GM18520 (cell line): ENCODE data around the gene ANKRD1.
"Not testable (repeated sequence)": the region's sequence is repeated elsewhere in the genome, so short reads cannot be mapped to it uniquely, and the experiment has no call there.

ENCODE experiments used
- ATAC-seq: cut with Tn5 transposase; IDR thresholded peaks from one replicate; pipeline ENCODE4 v1.9.1; 2021; ENCODE audit not compliant: unreplicated experiment

Gene ANKRD1

DNA sequence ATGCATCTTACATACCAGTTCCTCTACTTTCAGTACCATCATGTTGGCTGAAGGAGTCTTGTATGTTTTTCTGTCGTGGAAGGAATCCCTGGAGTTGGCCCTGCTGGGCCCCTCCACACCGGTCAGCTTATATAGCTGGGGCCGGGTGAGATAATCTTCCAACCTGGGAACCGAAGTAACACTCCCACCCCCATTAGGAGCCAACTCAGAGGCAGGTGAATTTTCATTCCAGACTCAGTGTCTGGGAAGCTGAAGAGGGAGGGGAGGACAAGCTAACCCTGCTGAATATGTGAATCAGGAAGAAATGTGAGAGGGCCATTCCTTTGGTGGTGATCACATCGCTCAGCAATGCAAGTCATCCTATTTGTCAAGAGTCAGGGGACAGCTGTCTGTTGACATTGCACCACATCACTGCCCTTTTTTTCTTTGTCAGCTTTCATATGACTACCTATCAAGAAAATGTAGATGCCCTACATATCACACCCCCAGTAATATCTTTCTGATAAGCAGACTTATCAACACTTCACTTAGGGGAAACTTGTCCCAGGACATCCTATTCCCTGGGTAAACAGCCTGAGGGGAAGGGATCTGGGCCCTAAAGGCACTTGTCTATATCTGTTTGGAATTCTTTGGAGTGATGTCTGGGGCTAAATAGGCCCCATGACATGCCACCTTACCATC lies at the start of gene ANKRD1:
Gene ANKRD1, minus strand, starts transcription at position 102 of the 681 bp plus-strand sequence. Its CDS starts 60 bp downstream, at position 42.
- ATAC-seq = no peak

DNA sequence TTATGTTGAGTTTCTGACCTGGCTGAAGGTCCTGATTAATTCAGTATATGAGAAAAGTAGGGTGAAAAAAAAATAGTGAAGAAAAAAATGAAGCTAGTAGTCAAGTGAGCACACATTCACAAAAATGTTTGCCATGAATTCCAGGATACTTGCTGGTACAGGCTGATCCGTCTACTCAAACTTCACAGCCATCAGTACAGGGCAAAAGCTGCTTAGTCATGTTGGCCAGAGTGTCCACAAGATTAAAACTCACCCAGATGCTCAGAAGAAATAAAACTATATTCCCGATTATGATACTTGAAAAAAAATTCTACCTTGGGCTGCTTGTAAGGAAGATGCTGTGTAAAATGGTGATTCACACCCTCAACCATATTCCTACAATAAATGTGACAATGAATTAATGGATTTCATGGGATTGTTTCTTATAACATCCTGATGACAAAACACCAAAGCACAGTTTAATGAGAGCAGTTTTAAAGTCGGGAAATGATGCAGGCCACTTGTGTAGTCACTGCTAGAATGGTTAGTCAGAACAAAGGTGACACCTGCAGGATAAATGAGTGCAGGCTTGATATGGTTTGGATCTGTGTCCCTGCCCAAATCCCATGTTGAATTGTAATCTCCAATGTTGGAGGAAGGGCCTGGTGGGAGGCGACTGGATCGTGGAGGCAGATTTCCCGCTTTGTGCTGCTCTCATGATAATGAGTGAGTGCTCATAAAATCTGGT lies 49.2 kb upstream of the ANKRD1 start:
- ATAC-seq = no peak

DNA sequence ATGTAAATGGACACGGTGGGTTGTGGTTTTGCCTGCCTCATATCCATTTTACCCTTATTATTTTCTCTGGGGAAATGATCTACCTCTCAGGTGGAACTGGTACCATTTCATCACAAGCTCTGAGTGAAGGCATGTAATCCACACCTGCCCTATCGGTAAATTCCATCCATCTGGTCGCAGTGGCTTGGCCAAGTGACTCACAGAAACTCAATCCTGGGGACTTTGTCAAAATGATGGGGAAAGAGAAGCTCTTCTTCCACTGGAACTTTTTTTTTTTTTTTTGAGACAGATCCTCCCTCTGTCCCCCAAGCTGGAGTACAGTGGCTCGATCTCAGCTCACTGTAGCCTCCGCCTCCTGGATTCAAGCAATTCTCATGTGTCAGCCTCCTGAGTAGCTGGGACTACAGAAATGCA lies 48.2 kb upstream of the ANKRD1 start:
- ATAC-seq = no peak

DNA sequence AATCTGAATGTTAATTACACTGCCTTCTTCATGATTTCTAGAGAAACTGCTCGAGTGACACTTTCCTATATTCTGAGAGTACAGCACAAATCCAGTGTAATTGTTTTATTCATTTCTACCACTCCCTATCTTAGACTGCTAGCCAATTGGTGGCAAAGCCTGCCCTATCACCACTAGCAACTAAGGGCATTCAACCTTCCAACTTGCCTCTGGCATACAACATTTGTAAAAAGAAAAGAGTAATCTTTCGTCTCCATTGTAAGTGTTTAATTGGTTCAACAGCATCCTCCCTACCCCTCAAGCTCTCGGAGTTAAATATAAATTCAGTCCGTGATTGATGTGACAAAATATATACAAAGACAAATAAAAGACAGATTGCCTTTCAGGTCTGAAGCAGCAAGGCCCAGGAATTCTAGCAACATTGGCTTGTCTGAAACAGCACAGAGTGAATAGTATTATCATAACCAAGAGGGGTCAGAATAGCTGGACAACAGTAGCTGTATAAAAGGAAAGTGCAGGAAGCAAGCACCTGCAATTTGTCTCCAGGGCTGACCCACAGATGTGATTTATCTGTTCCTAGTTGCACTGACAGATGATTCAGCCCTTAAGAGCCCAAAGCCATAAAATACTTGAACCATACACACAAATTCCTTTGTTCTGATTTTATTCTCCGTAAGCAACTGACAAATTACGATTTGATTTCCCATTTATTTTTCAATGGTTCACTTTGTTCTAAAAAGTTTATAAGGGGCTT lies 47.6 kb upstream of the ANKRD1 start:
- ATAC-seq = no peak

DNA sequence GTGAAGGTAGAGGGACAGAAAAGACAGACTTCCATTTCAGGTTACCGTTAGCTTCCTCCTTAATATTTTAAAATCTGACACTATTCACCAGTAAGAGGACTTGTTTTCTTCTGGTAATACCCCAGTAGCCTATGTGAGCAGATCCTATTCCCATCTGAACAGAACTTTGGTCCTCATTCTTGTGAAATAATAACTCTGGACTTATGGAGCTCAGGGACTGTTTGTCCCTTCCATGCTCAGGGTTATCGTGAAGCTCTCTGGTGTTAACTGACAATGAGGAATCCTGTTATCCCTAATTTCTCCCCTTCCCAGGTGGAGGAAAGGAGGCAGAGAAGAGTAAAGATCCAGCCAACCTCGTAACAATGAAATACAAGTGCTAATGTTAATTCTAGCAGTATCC lies 47.0 kb upstream of the ANKRD1 start:
- no peak for ATAC-seq

DNA sequence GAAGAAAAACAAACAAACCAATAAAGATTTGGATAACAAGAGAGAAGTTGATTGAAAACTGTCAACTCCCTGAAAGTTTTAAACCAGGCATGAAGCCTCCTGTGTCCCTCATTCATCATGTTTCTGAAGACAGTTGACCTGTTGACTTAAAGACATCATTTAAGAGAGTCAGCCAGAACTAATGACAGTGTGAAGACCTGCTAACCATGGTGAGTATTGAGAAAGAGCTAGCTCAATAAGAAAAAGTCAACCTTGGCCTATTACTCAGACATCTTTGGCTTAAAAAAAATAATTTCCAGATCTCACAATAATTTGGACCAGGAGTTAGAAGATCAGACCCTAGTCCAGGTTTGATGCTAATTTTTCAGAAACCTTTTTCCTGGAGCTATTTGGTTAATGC lies 45.3 kb upstream of the ANKRD1 start:
- ATAC-seq = no peak

DNA sequence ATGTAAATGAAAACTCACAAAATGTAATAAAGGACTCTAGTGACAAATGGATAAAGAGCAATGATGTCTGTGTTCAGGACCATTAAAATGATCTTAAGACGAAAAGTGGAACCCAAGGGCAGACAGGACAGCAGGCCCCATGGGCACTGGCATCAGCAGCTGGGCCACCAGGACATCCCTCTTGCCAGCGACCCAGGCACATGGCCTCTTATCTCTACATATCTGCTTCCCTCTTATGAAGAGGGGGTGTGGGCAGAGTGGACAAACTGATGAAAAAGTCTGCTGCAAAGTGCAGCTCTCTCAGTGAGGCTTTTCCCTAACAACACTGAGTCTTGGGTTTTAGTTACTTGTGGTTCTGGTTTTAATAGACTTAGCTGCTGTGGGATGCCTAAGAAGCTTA lies 44.8 kb upstream of the ANKRD1 start:
- no peak for ATAC-seq

DNA sequence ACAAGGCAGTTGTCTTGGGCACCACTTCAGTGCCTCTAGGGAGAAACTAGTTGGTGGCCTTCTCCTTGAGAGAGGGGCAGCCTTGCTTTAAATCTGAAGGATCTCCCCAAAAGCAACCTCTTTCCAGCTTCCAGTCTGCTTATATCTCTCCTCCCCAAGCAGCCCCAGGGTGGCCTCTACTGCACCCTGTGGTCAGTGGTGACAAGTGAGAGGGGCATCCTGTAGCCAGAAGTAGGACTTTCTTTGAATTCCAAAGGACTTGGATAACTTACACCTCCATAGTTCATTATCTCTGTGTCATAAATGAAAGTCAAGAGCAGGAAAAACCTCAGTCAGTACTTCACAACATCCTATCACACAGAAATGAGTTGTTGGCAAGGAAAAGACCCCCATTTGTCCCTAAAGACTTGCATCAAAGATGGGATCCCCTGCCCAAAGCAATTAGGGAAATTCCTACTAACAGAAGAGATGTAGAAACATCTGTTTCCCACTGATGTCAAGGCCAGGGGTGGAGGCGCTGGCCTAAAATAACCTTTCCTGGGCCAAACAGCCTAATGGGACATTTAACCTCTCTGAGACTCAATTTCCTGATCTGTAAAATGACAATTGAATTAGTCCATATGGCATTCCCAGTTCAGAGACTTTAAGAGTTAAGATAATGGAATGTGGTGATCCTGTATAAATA lies 44.0 kb upstream of the ANKRD1 start:
- no peak for ATAC-seq

DNA sequence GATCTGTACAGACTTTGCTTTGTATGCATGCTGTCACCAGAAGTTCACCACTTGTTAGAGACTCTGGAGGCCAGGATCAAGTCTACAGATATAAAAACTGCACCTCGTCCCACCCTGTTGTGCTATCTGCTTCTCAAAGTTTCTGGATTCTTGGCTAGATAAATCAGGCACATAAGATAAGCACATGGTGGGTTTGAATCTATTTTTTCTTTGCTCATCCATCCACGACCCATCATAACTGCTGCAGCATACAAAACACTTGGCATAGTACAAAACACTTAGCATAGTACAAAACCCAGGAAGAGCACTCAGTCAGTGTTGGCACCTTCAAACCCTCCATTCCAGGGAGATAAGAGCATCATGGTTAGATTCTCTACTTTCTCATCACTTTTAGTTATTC lies 42.4 kb upstream of the ANKRD1 start:
- ATAC-seq = no peak

DNA sequence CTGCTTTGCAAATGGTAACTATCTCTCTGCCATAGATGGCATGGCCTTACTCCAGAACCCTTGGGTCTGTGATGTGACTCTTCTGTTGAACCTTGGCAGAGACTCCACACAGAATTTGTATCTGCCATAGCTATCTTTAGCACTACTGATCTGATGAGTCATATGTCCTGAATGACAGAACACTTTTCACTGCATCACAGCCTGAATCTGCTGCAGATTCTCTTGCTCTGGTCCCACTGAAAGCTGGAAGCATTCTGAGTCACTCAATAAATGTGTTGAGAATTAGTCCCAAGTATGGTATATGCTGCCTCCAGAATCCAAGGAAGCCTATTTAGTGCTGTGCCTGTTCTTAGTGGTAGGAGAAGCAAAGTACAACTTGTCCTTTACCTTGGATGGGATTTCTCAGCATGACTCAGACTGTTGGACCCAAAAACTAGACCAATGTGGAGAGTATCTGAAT lies 39.5 kb upstream of the ANKRD1 start:
- peak; percentile 81 for ATAC-seq

DNA sequence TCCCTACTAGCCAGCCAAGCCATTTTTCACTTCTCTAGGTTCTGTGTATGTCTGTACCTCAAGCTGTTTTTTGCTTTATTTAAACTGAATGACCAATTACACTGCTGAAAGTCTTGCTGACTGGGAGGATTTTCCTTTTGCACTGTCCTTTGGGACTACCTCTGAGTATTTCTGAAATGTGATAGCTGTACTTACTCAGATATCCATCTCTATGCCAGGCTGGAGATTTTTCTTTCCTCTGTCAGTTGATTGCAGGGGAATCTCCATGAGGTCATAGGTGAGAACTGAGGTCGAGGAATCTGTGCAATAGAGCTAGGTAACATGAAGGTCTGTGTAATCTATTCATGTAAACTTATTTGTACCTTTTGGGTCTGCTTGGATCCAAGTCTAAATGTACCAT lies 38.9 kb upstream of the ANKRD1 start:
- ATAC-seq = peak; percentile 5

DNA sequence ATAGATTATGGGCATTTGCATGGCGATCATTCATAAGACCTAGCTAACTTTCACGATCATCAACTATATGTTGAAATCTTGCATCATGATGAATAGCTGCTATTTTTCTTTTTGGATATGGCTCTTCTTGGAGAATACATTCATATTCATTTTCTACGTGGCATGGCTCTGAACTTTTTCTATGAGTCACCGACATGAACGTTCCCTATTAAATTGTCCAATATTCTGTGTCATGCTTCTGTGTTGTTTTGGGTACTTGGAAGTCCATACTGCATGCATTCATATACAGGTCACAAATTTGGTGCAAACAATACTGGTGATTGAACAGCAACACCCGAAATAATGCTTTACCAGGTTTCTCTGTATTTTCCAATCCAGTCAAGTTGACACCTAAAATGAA lies 37.9 kb upstream of the ANKRD1 start:
- no peak for ATAC-seq

DNA sequence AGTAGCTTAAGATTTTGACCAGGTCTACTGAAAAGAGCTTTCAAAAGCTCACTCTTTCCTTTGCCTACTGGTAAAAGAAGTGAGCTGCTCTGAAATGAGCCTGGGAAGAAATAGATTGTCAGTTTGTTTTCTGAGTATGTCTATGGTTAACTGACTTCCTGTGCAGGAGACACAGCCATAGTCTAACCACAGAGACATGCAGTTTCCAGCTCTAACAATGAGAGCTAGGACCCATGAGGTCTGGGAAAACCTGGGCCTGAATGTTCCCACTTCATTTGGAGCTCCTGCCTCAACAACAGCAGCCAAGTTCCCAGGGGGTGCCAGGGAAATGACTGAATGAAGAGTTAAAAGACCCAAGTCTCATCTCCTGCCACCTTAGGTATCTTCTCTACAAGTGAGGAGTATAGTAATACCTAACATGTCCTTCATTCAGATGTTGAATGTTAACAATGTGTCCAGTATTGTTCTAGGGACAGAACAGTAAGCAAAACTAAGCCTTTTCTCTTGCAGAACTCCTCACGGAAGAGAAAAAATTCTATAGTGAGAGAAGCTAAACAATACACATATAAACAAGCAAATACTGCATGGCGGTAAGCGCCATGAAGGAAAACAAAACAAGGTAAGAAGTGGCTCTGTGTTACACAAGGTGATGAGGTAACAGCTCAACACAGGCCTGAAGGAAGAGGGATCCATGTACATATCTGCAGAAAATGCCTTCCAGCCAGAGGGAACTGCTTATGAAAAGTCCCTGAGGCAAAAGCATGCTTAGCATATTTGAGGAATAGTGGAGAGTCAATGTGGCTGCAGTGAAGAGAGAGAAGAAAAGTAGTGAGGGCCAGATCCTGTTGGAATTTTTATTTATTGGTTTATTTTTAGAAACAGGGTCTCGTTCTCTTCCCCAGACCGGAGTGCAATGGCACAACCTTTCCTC lies 26.4 kb upstream of the ANKRD1 start:
- ATAC-seq = no peak

DNA sequence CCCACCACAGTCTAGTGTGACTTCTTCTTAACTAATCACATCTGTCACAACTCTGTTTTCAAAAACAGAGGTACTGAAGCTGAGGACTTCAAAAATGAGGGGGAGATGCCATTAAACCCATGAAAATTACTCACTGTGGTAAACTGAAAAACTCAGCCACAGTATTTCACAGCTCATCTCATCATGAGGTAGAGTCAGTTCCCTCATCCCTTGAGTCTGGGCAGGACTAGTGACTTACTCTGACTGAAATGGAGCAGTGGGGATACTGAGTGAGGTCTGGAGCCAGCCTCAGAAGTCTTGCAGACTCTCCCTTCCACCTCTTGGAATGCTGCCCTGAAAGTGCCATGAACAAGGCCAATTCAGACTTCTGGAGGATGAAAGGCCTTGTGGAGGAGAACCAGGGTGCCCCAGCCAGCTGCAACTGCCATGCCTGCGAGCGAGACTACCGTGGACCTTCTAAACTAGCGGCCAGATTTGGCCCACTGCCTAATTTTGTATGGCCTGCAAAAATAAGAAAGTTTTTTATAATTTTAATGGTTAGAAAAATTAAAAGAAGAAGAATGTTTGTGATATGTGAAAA lies 24.7 kb upstream of the ANKRD1 start:
- ATAC-seq = no peak

DNA sequence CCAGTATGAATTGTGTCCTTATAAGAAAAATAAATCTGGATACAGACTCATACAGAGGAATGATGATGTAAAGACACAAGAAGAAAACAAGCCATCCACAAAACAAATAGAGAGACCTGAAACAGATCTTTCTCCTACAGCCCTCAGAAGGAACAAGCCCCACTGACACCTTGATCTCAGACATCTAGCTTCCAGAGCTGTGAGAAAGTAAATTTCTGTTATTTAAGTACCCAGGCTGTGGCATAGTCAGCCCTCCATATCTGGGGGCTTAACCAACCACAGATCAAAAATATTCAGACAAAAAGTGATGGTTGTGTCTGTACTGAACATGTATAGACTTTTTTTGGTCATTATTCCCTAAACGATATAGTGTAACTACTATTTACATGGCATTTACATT lies 23.9 kb upstream of the ANKRD1 start:
- no peak for ATAC-seq

DNA sequence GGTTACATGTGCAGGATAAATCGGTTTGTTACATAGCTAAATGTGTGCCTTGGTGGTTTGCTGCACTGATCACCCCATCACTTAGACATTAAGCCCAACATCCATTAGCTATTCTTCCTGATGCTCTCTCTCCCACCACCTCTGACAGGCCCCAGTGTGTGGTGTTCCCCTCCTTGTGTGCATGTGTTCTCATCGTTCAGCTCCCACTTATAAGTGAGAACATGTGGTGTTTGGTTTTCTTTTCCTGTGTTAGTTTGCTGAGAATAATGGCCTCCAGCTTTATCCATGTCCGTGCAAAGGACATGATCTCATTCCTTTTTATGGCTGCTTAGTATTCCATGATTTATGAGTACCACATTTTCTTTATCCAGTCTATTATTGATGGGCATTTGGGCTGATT lies 22.1 kb upstream of the ANKRD1 start:
- not testable (repeated sequence) for ATAC-seq

DNA sequence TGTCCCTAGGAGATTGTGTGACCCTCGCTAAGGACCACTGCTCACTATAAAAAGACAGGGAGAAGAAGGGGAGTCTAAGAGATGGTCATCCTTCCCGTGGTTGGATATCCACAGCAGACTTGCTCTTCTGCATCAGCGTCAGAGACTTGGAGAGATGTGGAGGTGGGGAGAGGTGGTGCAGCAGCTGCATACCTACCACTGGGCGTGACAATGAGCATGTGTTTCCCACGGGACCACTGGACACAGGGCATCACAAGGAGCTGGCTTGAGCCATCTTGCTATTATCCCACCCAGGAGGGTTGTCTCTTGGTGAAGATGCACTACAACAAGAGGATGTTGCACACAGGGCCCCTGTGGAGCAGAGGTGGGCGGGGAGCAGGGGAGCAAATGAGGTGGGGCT lies 18.8 kb upstream of the ANKRD1 start:
- no peak for ATAC-seq

DNA sequence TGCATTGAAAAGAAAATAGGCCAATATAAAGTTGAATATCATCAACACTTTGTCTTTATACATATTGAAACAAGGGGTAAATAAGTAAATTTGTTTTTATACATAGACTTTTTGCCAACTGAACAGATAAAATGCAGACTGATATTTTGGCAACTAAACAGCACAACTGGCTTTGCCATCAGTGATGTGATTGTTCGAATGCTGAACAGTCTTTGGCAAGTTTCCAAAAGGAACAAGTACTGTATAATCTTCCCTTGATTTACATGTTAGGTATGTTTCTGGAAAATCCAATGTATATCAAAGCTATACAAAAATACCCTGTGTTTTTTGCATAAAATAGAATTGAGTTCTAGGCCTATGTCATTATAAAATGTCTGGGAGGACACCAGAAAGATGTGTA lies 18.2 kb upstream of the ANKRD1 start:
- ATAC-seq = no peak

DNA sequence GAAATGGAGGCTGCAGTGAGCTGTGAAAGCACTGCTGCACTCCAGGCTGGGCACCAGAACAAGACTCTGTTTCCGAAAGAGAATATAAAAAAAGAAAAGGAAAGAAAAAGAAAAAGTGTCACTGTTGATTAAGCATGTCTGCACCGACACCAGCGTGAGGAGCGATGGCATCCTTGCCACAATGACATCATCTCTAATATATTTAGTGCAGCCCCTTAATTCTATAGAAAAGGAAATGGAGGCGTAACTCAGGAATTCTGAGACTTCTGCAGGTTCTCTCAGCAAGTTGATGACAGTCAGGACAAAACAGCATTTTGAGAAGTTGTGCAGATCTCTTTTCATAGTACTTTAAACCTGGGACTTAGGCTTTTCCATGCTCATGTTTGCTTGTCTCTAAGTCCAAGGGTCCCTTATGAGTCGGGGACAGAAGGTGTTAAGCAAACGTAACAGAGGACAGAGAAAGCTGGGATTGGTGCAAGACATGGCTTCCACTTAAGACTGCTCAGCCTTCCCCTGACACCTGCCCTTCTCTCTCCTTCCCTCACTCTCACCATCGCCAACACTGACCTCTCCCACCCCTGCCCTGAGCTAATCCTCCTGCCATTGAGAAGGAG lies 16.9 kb upstream of the ANKRD1 start:
- ATAC-seq = no peak

DNA sequence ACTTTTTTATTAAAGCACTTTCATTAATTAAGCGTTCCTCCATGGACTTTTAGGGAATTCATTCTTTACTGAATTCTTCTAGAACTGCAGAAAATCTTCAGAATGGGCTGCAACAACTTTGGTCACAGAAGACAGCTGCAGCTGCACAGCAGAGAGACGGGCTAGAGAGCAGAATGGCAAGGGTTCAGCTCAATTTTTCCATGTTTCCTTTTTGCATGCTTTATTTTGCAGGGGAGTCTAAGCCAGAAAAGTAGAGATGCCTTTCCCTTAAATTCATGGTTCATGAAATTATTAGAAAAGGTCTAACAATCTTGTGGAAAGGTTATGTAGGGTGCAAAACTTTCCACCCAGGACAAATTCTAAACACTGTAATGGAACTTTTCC lies 15.4 kb upstream of the ANKRD1 start:
- no peak for ATAC-seq
